ENCODE data around the gene ACAT1. TPM values are rescaled to one million over a fixed set of nuclear protein-coding genes. Genes with fewer than 3 reads are reported as not detected.
"Not testable (repeated sequence)": the region's sequence is repeated elsewhere in the genome, so short reads cannot be mapped to it uniquely, and the experiment has no call there.

ACAT1 gene
- total RNA-seq, 2 experiments from 2014 or later, result 66.7 to 83.2 TPM

DNA sequence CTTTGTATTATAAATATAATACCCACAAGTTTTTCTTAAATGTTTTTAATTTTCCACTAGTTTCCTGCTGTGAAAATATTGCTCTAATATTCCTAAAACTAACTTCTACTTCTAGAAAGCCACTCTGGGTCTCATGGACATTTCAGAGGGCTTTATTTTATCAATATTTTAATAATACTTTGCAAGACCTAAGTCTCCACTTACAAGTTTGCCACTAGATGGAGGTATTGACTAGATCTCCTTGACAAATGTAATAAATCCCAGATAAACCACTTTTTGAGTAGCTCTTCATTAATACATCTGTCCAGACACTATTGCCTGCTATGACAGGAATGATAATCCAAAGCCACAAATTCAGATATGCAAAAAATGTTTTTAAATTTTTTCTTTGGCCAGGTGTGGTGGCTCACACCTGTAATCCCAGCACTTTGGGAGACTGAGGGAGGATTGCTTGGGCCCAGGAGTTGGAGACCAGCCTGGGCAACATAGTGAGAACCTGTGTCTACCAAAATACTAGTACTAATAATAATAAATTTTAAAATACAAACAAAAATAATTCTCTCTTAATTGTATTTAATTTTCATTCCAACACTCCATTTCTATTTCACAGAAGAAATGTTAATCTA, 3.5 kb upstream of the ACAT1 start:
- ChIA-PET CTCF (ENCODE audit: unreplicated experiment) (interaction anchor here (1.4 kb wide), 1 partner anchor 118 kb away, joined by 3 read pairs; no protein-coding TSS in a partner anchor), POLR2A (interaction anchor here (0.6 to 1.2 kb wide), 4 partner anchors 47 to 119 kb away, joined by 3 to 4 read pairs (median 3); no protein-coding TSS in a partner anchor)
- Histone ChIP-seq H3K9me3 (ENCODE audit: low read length) (no peaks in the 10 kb centered on the region), H3K4me1 (ENCODE audit: insufficient read depth, low read length, poor library complexity, severe bottlenecking) (peaks cover 15% of the 10 kb centered on the region), H3K27ac (ENCODE audit: low read depth, low read length, poor library complexity, severe bottlenecking) (no peak overlapping the region), H3K4me3 (ENCODE audit: low read depth, low read length, poor library complexity, severe bottlenecking) (no peak overlapping the region), H3K36me3 (ENCODE audit: insufficient read depth, low read length) (no peaks in the 10 kb centered on the region), H3K79me2 (ENCODE audit: insufficient read depth, low read depth, low read length) (peaks cover 13% of the 10 kb centered on the region; the same call in 1 of the 2 replicates), H4K20me1 (ENCODE audit: insufficient read depth, low read length) (no peaks in the 10 kb centered on the region), H3K9me2 (ENCODE audit: insufficient read depth, low read length) (no peaks in the 10 kb centered on the region), H3K4me2 (ENCODE audit: low read length) (no peak overlapping the region), H2AFZ (ENCODE audit: low read length) (no peak overlapping the region)
- no TSS peak for BruUV-seq (replicated peaks)
- intact Hi-C loops (cut with micrococcal nuclease; ENCODE audit: unreplicated experiment), result loop anchor here (1.0 to 10.0 kb wide), 2 partner anchors 297 to 530 kb away; no protein-coding TSS in a partner anchor
- TF ChIP-seq EZH2phosphoT487 (IDR thresholded peaks at IDR 0.05; ENCODE audit: borderline replicate concordance, low read depth, low read length), result no peak
- TF ChIP-seq, protein P1, sequence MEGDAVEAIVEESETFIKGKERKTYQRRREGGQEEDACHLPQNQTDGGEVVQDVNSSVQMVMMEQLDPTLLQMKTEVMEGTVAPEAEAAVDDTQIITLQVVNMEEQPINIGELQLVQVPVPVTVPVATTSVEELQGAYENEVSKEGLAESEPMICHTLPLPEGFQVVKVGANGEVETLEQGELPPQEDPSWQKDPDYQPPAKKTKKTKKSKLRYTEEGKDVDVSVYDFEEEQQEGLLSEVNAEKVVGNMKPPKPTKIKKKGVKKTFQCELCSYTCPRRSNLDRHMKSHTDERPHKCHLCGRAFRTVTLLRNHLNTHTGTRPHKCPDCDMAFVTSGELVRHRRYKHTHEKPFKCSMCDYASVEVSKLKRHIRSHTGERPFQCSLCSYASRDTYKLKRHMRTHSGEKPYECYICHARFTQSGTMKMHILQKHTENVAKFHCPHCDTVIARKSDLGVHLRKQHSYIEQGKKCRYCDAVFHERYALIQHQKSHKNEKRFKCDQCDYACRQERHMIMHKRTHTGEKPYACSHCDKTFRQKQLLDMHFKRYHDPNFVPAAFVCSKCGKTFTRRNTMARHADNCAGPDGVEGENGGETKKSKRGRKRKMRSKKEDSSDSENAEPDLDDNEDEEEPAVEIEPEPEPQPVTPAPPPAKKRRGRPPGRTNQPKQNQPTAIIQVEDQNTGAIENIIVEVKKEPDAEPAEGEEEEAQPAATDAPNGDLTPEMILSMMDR (conservative IDR thresholded peaks at IDR 0.05; ENCODE audit: low read length), result peak; percentile 90
- DNase-seq (ENCODE audit: low spot score), result peak; percentile 74

DNA sequence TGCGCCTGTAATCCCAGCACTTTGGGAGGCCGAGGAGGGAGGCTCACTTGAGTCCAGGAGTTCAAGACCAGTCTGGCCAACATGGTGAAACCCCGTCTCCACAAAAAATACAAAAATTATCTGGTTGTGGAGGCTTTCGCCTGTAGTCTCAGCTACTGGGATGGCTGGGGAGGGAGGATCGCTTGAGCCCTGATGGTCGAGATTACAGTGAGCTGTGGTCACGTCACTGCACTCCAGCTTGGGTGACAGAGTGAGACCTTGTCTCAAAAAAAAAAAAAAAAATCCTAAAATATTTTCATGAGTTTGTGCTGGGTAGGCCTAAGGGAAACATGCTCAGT, 462 bp upstream of the ACAT1 start:
- Histone ChIP-seq H3K4me1 (ENCODE audit: insufficient read depth, low read length, poor library complexity, severe bottlenecking) (peaks cover 35% of the 10 kb centered on the region), H3K79me2 (ENCODE audit: insufficient read depth, low read depth, low read length) (peaks cover 36% of the 10 kb centered on the region), H3K4me3 (ENCODE audit: low read depth, low read length, poor library complexity, severe bottlenecking) (peak overlapping the region; percentile 78), H3K4me2 (ENCODE audit: low read length) (peak overlapping the region; percentile 87), H2AFZ (ENCODE audit: low read length) (peak overlapping the region; percentile 80)
- intact Hi-C loops (cut with micrococcal nuclease; ENCODE audit: unreplicated experiment), result loop anchor here (1.0 to 5.0 kb wide), 6 partner anchors 101 to 541 kb away; partner anchors contain the start of genes C11orf65, CUL5, NPAT and SLC35F2
- BruUV-seq (replicated peaks); H3K9me2 ChIP-seq (ENCODE audit: insufficient read depth, low read length); H4K20me1 ChIP-seq (ENCODE audit: insufficient read depth, low read length); DNase-seq (ENCODE audit: low spot score); CTCF ChIA-PET (ENCODE audit: unreplicated experiment); H3K27ac ChIP-seq (ENCODE audit: low read depth, low read length, poor library complexity, severe bottlenecking); H3K9me3 ChIP-seq (ENCODE audit: low read length); H3K36me3 ChIP-seq (ENCODE audit: insufficient read depth, low read length): not testable (repeated sequence)
- POLR2A ChIA-PET, result interaction anchor here (0.6 to 2.1 kb wide), 3 partner anchors 21 to 117 kb away, joined by 3 to 5 read pairs (median 4); no protein-coding TSS in a partner anchor

DNA sequence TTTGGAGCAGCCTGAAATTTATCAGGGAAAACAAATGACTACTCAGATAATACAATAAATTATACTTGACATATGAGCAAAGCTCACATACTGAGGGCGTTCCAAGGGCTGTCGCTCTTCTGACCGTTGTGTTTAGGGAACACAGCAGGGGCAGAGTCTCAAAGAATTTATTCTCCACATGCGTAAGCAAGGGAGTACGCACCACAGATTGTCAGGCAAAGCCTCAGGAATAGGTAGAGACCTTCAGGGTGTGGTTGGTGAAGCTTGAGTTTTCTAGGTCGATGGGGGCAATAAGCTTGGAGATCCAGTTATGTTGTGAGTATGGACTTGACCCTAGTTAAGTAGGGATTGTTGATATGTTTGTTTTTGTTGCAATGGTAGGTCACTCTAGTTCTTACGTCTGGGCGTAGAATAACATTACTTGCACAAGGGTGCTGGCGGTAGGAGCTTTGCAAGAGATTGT, 830 bp downstream of the ACAT1 start:
- Histone ChIP-seq H3K79me2 (ENCODE audit: insufficient read depth, low read depth, low read length) (peaks cover 36% of the 10 kb centered on the region), H3K9me2 (ENCODE audit: insufficient read depth, low read length) (no peaks in the 10 kb centered on the region), H3K27ac (ENCODE audit: low read depth, low read length, poor library complexity, severe bottlenecking) (peak overlapping the region; percentile 43), H3K4me3 (ENCODE audit: low read depth, low read length, poor library complexity, severe bottlenecking) (peak overlapping the region; percentile 78), H3K36me3 (ENCODE audit: insufficient read depth, low read length) (peaks cover 14% of the 10 kb centered on the region), H2AFZ (ENCODE audit: low read length) (peak overlapping the region; percentile 80; the same call in 1 of the 2 replicates), H3K4me1 (ENCODE audit: insufficient read depth, low read length, poor library complexity, severe bottlenecking) (peaks cover 35% of the 10 kb centered on the region), H3K4me2 (ENCODE audit: low read length) (peak overlapping the region; percentile 87), H3K9me3 (ENCODE audit: low read length) (no peaks in the 10 kb centered on the region), H4K20me1 (ENCODE audit: insufficient read depth, low read length) (no peaks in the 10 kb centered on the region)
- intact Hi-C loops (cut with micrococcal nuclease; ENCODE audit: unreplicated experiment), result loop anchor here (5.0 kb wide), 2 partner anchors 265 to 540 kb away; partner anchors contain the start of gene SLC35F2
- ChIA-PET CTCF (ENCODE audit: unreplicated experiment) (no interaction called here), POLR2A (interaction anchor here (2.1 kb wide), 1 partner anchor 23 kb away, joined by 5 read pairs; no protein-coding TSS in a partner anchor)
- DNase-seq (ENCODE audit: low spot score), result no peak
- BruUV-seq (replicated peaks), result TSS peak; percentile 73
- TF ChIP-seq, protein P1 (conservative IDR thresholded peaks at IDR 0.05; ENCODE audit: low read length), result no peak
- TF ChIP-seq EZH2phosphoT487 (IDR thresholded peaks at IDR 0.05; ENCODE audit: borderline replicate concordance, low read depth, low read length), result no peak

Data from OCI-LY7 (cell line).